Measurements from ENCODE around the gene CTXN1. TPM values are rescaled to one million over a fixed set of nuclear protein-coding genes. Genes with fewer than 3 reads are reported as not detected.

The CTXN1 gene
- total RNA-seq, 1 donor from 2014 or later, result 129 TPM

GRCh38 chr19:7942981-7943443 lies 17.1 kb upstream of the CTXN1 start:
- TF ChIP-seq CTCF (conservative IDR thresholded peaks at IDR 0.05), result no peak
- peak overlapping the region; percentile 99 for H3K27ac Mint-ChIP-seq (ENCODE audit: unreplicated experiment)
- no peaks in the 10 kb centered on the region for H3K9me3 Mint-ChIP-seq
- peaks cover 6% of the 10 kb centered on the region for H3K36me3 Mint-ChIP-seq (ENCODE audit: low read depth)
- DNase-seq (ENCODE audit: low read depth, low spot score), result no peak
- H3K4me1 Mint-ChIP-seq, result peaks cover 24% of the 10 kb centered on the region
- H3K27me3 Mint-ChIP-seq (ENCODE audit: low read depth), result no peaks in the 10 kb centered on the region
- peak overlapping the region; percentile 90 for H3K4me3 Mint-ChIP-seq

DNA sequence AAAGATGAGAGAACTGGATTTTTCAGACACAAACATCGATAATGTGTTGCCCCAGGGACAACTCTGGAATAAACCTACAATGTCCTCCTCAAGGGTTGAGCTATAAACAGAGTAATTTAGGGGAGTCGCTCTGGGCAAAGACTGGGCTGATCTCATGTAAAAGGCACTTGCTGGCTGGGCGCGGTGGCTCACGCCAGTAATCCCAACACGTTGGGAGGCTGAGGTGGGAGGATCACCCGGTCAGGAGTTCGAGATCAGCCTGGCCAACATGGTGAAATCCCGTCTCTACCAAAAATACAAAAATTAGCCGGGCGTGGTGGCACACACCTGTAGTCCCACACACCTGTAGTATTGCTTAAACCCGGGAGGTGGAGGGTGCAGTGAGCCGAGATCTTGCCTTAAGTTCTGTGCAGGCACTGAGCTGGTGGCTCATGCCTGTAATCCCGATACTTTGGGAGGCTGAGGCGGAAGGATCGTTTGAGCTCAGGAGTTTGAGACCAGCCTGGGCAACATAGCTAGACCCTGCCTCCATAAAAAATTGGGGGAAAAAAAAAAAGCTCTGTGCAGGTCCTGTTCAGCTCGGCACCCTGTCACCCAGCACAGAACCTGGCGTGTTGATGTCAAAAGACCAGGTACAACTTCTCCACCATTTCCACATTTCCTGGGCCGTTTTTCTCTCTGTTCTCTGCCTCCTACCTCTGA lies 16.1 kb upstream of the CTXN1 start:
- no peak for TF ChIP-seq CTCF (conservative IDR thresholded peaks at IDR 0.05)
- Mint-ChIP-seq H3K36me3 (ENCODE audit: low read depth) (peaks cover 6% of the 10 kb centered on the region), H3K27me3 (ENCODE audit: low read depth) (no peaks in the 10 kb centered on the region), H3K4me3 (peak overlapping the region; percentile 90), H3K27ac (ENCODE audit: unreplicated experiment) (peak overlapping the region; percentile 12), H3K4me1 (peaks cover 24% of the 10 kb centered on the region), H3K9me3 (no peaks in the 10 kb centered on the region)
- no peak for DNase-seq (ENCODE audit: low read depth, low spot score)

DNA sequence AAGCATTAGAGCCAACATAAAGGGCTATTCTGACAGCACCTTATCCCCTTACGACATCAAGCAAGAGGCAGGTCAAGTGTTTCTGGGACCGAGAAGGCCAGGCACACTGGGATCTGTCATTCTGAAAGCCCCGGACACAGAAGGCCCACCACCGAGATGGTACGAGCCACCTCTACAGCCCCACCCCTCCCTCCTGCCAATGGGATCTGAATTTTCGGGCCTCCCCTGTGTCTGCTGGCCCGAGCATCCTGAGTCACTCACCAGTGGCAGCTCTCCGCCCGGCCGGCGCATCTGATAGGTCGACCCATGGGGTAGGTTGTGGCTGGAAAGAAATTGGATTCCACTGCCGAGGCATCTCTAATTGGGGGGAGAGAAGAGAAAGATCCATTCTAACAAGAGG lies 14.9 kb upstream of the CTXN1 start:
- Mint-ChIP-seq H3K27ac (ENCODE audit: unreplicated experiment) (no peak overlapping the region), H3K36me3 (ENCODE audit: low read depth) (peaks cover 6% of the 10 kb centered on the region), H3K4me1 (peaks cover 24% of the 10 kb centered on the region), H3K4me3 (peak overlapping the region; percentile 77), H3K27me3 (ENCODE audit: low read depth) (no peaks in the 10 kb centered on the region), H3K9me3 (no peaks in the 10 kb centered on the region)
- TF ChIP-seq CTCF (conservative IDR thresholded peaks at IDR 0.05), result no peak
- no peak for DNase-seq (ENCODE audit: low read depth, low spot score)

GRCh38 chr19:7934766-7935165 lies 8.8 kb upstream of the CTXN1 start:
- Mint-ChIP-seq H3K4me3 (no peak overlapping the region), H3K4me1 (no peaks in the 10 kb centered on the region), H3K9me3 (no peaks in the 10 kb centered on the region), H3K27me3 (ENCODE audit: low read depth) (no peaks in the 10 kb centered on the region), H3K27ac (ENCODE audit: unreplicated experiment) (no peak overlapping the region), H3K36me3 (ENCODE audit: low read depth) (peaks cover 2% of the 10 kb centered on the region)
- no peak for TF ChIP-seq CTCF (conservative IDR thresholded peaks at IDR 0.05)
- DNase-seq (ENCODE audit: low read depth, low spot score), result no peak

- no peaks in the 10 kb centered on the region for H3K27me3 Mint-ChIP-seq (ENCODE audit: low read depth)
- no peak overlapping the region for H3K27ac Mint-ChIP-seq (ENCODE audit: unreplicated experiment)
- peaks cover 2% of the 10 kb centered on the region for H3K36me3 Mint-ChIP-seq (ENCODE audit: low read depth)
- H3K9me3 Mint-ChIP-seq, result no peaks in the 10 kb centered on the region
- H3K4me3 Mint-ChIP-seq, result no peak overlapping the region
- peak; percentile 7 for TF ChIP-seq CTCF (conservative IDR thresholded peaks at IDR 0.05)
- peaks cover 2% of the 10 kb centered on the region for H3K4me1 Mint-ChIP-seq
- DNase-seq (ENCODE audit: low read depth, low spot score), result no peak
Measured at GRCh38 chr19:7933828-7934725, 8.1 kb upstream of the CTXN1 start.

All from neural crest cell (in vitro differentiated cells).